Measurements from ENCODE around the gene ZNF106.

ZNF106 gene

DNA sequence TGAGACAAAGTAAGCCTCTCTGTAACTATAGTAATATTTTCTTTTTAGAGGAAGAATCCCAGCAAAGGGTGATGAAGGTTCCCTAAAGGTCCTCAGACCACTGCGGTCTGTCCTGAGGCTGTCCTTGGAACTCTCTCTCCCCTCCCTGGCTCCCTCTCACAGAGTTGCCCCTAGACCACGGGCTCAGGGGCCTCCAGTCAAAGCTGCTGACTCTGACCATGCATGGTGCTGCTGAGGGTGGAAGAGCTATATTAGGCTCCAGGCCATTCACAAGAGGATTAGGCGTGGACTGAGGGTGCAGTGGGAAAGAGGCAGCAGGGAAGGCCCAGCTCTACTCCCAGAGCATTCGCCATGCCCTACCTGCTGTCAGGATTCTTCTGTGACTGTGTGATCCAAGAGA is 117.0 kb downstream of the ZNF106 start:
- TF ChIP-seq EZH2phosphoT487 (conservative IDR thresholded peaks at IDR 0.05; ENCODE audit: low read length), result no peak
- TF ChIP-seq, protein P1, sequence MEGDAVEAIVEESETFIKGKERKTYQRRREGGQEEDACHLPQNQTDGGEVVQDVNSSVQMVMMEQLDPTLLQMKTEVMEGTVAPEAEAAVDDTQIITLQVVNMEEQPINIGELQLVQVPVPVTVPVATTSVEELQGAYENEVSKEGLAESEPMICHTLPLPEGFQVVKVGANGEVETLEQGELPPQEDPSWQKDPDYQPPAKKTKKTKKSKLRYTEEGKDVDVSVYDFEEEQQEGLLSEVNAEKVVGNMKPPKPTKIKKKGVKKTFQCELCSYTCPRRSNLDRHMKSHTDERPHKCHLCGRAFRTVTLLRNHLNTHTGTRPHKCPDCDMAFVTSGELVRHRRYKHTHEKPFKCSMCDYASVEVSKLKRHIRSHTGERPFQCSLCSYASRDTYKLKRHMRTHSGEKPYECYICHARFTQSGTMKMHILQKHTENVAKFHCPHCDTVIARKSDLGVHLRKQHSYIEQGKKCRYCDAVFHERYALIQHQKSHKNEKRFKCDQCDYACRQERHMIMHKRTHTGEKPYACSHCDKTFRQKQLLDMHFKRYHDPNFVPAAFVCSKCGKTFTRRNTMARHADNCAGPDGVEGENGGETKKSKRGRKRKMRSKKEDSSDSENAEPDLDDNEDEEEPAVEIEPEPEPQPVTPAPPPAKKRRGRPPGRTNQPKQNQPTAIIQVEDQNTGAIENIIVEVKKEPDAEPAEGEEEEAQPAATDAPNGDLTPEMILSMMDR (IDR thresholded peaks at IDR 0.05; ENCODE audit: insufficient read depth, low read length, poor library complexity, severe bottlenecking), result no peak
- Histone ChIP-seq H3K4me3 (ENCODE audit: insufficient read depth, low read length, poor library complexity, severe bottlenecking) (no peak overlapping the region), H3K79me2 (ENCODE audit: insufficient read depth, low read length) (no peaks in the 10 kb centered on the region), H3K4me2 (ENCODE audit: low read depth, low read length, poor library complexity, severe bottlenecking) (no peak overlapping the region), H2AFZ (ENCODE audit: low read depth, low read length, severe bottlenecking) (no peak overlapping the region), H3F3A (ENCODE audit: insufficient read depth) (no peaks in the 10 kb centered on the region), H3K27ac (ENCODE audit: low read depth, low read length) (no peak overlapping the region), H3K9me2 (replicated peaks; ENCODE audit: insufficient read depth, low read length) (no peaks in the 10 kb centered on the region), H3K9ac (ENCODE audit: low read length) (no peak overlapping the region), H4K20me1 (ENCODE audit: low read depth, low read length) (no peaks in the 10 kb centered on the region), H3K36me3 (ENCODE audit: low read length) (no peaks in the 10 kb centered on the region), H3K9me3 (ENCODE audit: insufficient read depth, low read length) (peaks cover 7% of the 10 kb centered on the region; the same call in 1 of the 2 replicates), H3K27me3 (ENCODE audit: low read length) (no peaks in the 10 kb centered on the region)

DNA sequence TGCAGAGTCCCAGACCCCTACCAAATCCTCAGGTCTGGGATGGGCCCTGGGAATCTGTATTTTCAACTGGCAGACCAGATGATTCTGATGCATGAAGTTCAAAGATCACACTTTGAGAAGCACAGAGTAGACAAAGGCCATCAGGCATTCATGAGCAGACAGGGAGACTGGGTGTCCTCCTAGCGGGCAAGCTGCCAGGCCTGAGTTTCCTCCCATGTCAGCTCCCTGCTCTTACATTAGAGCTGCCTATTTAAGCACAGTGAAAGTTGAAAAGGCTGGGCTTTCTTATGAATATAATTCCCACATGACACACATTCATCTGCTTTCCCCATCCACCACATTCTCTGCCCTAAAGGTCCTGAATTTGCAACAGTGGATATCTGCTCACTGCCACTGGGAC is 117.7 kb downstream of the ZNF106 start:
- Histone ChIP-seq H3K36me3 (ENCODE audit: low read length) (no peaks in the 10 kb centered on the region), H3K27ac (ENCODE audit: low read depth, low read length) (no peak overlapping the region), H3K27me3 (ENCODE audit: low read length) (no peaks in the 10 kb centered on the region), H3K4me3 (ENCODE audit: insufficient read depth, low read length, poor library complexity, severe bottlenecking) (no peak overlapping the region), H3K4me2 (ENCODE audit: low read depth, low read length, poor library complexity, severe bottlenecking) (no peak overlapping the region), H4K20me1 (ENCODE audit: low read depth, low read length) (no peaks in the 10 kb centered on the region), H3K79me2 (ENCODE audit: insufficient read depth, low read length) (no peaks in the 10 kb centered on the region), H3K9ac (ENCODE audit: low read length) (no peak overlapping the region), H3K9me2 (replicated peaks; ENCODE audit: insufficient read depth, low read length) (no peaks in the 10 kb centered on the region), H3F3A (ENCODE audit: insufficient read depth) (no peaks in the 10 kb centered on the region), H3K9me3 (ENCODE audit: insufficient read depth, low read length) (peaks cover 7% of the 10 kb centered on the region; the same call in 1 of the 2 replicates), H2AFZ (ENCODE audit: low read depth, low read length, severe bottlenecking) (no peak overlapping the region)
- TF ChIP-seq, protein P1 (IDR thresholded peaks at IDR 0.05; ENCODE audit: insufficient read depth, low read length, poor library complexity, severe bottlenecking), result no peak
- no peak for TF ChIP-seq EZH2phosphoT487 (conservative IDR thresholded peaks at IDR 0.05; ENCODE audit: low read length)

DNA sequence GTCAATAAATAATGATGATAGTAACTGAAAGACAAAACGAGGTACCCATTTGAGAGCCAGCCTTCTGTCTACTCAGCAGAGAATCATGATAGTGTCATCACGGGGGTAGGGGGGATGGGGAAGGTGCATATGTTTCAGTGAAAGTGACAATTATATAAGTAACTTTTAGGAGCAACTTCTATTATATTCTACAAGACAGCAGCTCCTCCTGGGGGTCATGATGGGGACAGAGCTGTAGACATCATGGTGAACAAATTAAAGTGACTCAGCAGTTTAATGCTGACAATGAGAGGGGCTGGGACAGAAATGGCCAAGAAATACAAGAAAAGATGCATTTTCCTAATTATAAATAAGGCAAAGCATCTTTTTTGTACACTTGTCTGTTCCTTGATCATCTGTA is 119.8 kb downstream of the ZNF106 start:
- Histone ChIP-seq H3K27ac (ENCODE audit: low read depth, low read length) (no peak overlapping the region), H3K27me3 (ENCODE audit: low read length) (no peaks in the 10 kb centered on the region), H2AFZ (ENCODE audit: low read depth, low read length, severe bottlenecking) (peak overlapping the region; percentile 23), H3F3A (ENCODE audit: insufficient read depth) (no peaks in the 10 kb centered on the region), H4K20me1 (ENCODE audit: low read depth, low read length) (no peaks in the 10 kb centered on the region), H3K9ac (ENCODE audit: low read length) (no peak overlapping the region), H3K9me3 (ENCODE audit: insufficient read depth, low read length) (no peaks in the 10 kb centered on the region), H3K4me2 (ENCODE audit: low read depth, low read length, poor library complexity, severe bottlenecking) (no peak overlapping the region), H3K79me2 (ENCODE audit: insufficient read depth, low read length) (no peaks in the 10 kb centered on the region), H3K4me3 (ENCODE audit: insufficient read depth, low read length, poor library complexity, severe bottlenecking) (no peak overlapping the region), H3K9me2 (replicated peaks; ENCODE audit: insufficient read depth, low read length) (no peaks in the 10 kb centered on the region), H3K36me3 (ENCODE audit: low read length) (no peaks in the 10 kb centered on the region)
- TF ChIP-seq, protein P1 (IDR thresholded peaks at IDR 0.05; ENCODE audit: insufficient read depth, low read length, poor library complexity, severe bottlenecking), result no peak
- TF ChIP-seq EZH2phosphoT487 (conservative IDR thresholded peaks at IDR 0.05; ENCODE audit: low read length), result no peak

All from SU-DHL-6 (cell line).